HCT116 (cell line): ENCODE data around the gene WRAP53. TPM values are rescaled to one million over a fixed set of nuclear protein-coding genes. Genes with fewer than 3 reads are reported as not detected.

Experiments used
- ATAC-seq: fragments of 200-7000 bp; cut with Tn5 transposase; 2 replicates; pipeline ENCODE4 v1.9.1; 2020; ENCODE audit warnings: mild to moderate bottlenecking, moderate library complexity
- BruUV-seq: library from RNA; stranded (reverse); fragments of 400-500 nt; replicated peaks from 2 replicates; lab custom pipeline; 2021; lab: Mats Ljungman, UMichigan
- CTCF ChIA-PET: fragments of 300-600 bp; sonication (Branson Sonifier 250); formaldehyde crosslinking; loops from one replicate; lab custom pipeline; 2021; ENCODE audit warnings: antibody characterized with exemption; lab: Charles Lee
- POLR2A ChIA-PET: fragments of 300-600, 350-600 bp; sonication (Branson Sonifier 250); formaldehyde crosslinking; loops from one replicate; lab custom pipeline; 2021; ENCODE audit warnings: antibody characterized with exemption; lab: Charles Lee
- RAD21 ChIA-PET, 2 experiments: fragments of 300-600 bp; sonication (Branson Sonifier 250); formaldehyde crosslinking; loops; one replicate each; lab custom pipeline; 2023; ENCODE audit warnings: low total read pairs in 2 of 2; ENCODE audit not compliant: uncharacterized antibody in 2 of 2, unreplicated experiment in 2 of 2, low non-redundant PET in 1 of 2; lab: Charles Lee
- DNase-seq: peaks from one replicate; pipeline ENCODE4 v3.0.0-alpha.2; 2010; ENCODE audit warnings: low read depth, low spot score
- H2AFZ ChIP-seq: fragments of 200-600 bp; shearing (Covaris generic), sonication (generic); 2 replicates; pipeline ENCODE4 v1.6.1; 2017; ENCODE audit warnings: low read depth, mixed run types, mixed read lengths, antibody characterized with exemption, low read length; ENCODE audit not compliant: poor library complexity, severe bottlenecking
- H3K27ac ChIP-seq: 2 replicates; pipeline ENCODE4 v1.5.1; 2012; ENCODE audit warnings: low read depth, low read length
- H3K27me3 ChIP-seq: fragments of 200-600 bp; sonication (generic); 2 replicates; pipeline ENCODE4 v1.6.1; 2016; ENCODE audit warnings: mixed run types, low read length, mixed read lengths; ENCODE audit not compliant: insufficient read depth
- H3K36me3 ChIP-seq, 2 experiments: fragments of 200-500 bp in 1 of 2; fragments of 200-600 bp in 1 of 2; sonication (Bioruptor generic) in 1 of 2; sonication (generic) in 1 of 2; 2 replicates each; pipeline versions ENCODE4 v1.5.1 to v1.6.1; 2014 to 2016; ENCODE audit warnings: low read length in 2 of 2, inconsistent platforms in 1 of 2, mixed read lengths in 1 of 2, mixed run types in 1 of 2; ENCODE audit not compliant: insufficient read depth in 2 of 2, control insufficient read depth in 1 of 2
- H3K4me1 ChIP-seq, 2 experiments: fragments of 200-600 bp in 1 of 2; sonication (generic) in 1 of 2; 2 replicates each; pipeline versions ENCODE4 v1.5.1 to v1.6.1; 2012 to 2017; ENCODE audit warnings: low read length in 2 of 2, inconsistent platforms in 1 of 2, mild to moderate bottlenecking in 1 of 2, mixed read lengths in 1 of 2, mixed run types in 1 of 2, moderate library complexity in 1 of 2; ENCODE audit not compliant: insufficient read depth in 2 of 2, control insufficient read depth in 1 of 2
- H3K4me2 ChIP-seq: fragments of 200-600 bp; sonication (generic); 2 replicates; pipeline ENCODE4 v1.6.1; 2017; ENCODE audit warnings: mixed run types, low read length, mixed read lengths
- H3K4me3 ChIP-seq, 2 experiments: fragments of 200-600 bp in 1 of 2; sonication (generic) in 1 of 2; replicated peaks in 1 of 2; 2 replicates each; pipeline ENCODE4 v1.5.1; 2011 to 2016; ENCODE audit warnings: low read length in 2 of 2, control low read depth in 1 of 2, low read depth in 1 of 2, mild to moderate bottlenecking in 1 of 2, mixed read lengths in 1 of 2, mixed run types in 1 of 2
- H3K79me2 ChIP-seq: fragments of 200-600 bp; sonication (generic); 2 replicates; pipeline ENCODE4 v1.6.1; 2017; ENCODE audit warnings: mild to moderate bottlenecking, mixed run types, low read length, moderate library complexity, mixed read lengths; ENCODE audit not compliant: insufficient read depth
- H3K9ac ChIP-seq: fragments of 200-600 bp; sonication (generic); 2 replicates; pipeline ENCODE4 v1.6.1; 2016; ENCODE audit warnings: low read length, mixed read lengths
- H3K9me2 ChIP-seq: fragments of 200-600 bp; sonication (generic), shearing (Covaris generic); 2 replicates; pipeline ENCODE4 v1.6.1; 2017; ENCODE audit warnings: mixed run types, mild to moderate bottlenecking, moderate library complexity; ENCODE audit not compliant: insufficient read depth
- H3K9me3 ChIP-seq, 2 experiments: fragments of 200-500 bp in 1 of 2; fragments of 200-600 bp in 1 of 2; sonication (Bioruptor generic) in 1 of 2; sonication (generic) in 1 of 2; 2 replicates each; pipeline ENCODE4 v1.6.1; 2014 to 2017; ENCODE audit warnings: low read length in 2 of 2, mixed read lengths in 2 of 2, inconsistent platforms in 1 of 2, low read depth in 1 of 2, mild to moderate bottlenecking in 1 of 2, mixed run types in 1 of 2, moderate library complexity in 1 of 2; ENCODE audit not compliant: control insufficient read depth in 1 of 2, insufficient read depth in 1 of 2
- H4K20me1 ChIP-seq: fragments of 200-600 bp; sonication (generic), shearing (Covaris generic); 2 replicates; pipeline ENCODE4 v1.6.1; 2017; ENCODE audit warnings: mixed run types, mild to moderate bottlenecking, moderate library complexity; ENCODE audit not compliant: insufficient read depth
- ATF3 ChIP-seq: IDR thresholded peaks from 2 replicates; pipeline ENCODE4 v1.6.1; 2012
- MAX ChIP-seq: IDR thresholded peaks from 2 replicates; pipeline ENCODE4 v1.6.1; 2012
- RAD21 ChIP-seq: IDR thresholded peaks from 2 replicates; pipeline ENCODE4 v1.6.1; 2012; ENCODE audit warnings: low read depth, mild to moderate bottlenecking
- REST ChIP-seq: IDR thresholded peaks from 2 replicates; pipeline ENCODE4 v1.6.1; 2012; ENCODE audit warnings: low read depth
- SIN3A ChIP-seq: IDR thresholded peaks from 2 replicates; pipeline ENCODE4 v1.6.1; 2012; ENCODE audit warnings: low read depth
- SRF ChIP-seq: IDR thresholded peaks from 2 replicates; pipeline ENCODE4 v1.6.1; 2012; ENCODE audit warnings: low read depth
- TCF7L2 ChIP-seq: IDR thresholded peaks from 2 replicates; pipeline ENCODE4 v1.7.0; 2011; ENCODE audit warnings: borderline replicate concordance, inconsistent platforms; ENCODE audit not compliant: insufficient read depth, insufficient read length; ENCODE audit errors: extremely low read depth
- intact Hi-C: fragments of 100-400 bp; cut with micrococcal nuclease; formaldehyde crosslinking; loops from 2 replicates; pipeline ENCODE4 v1.10.0; 2022
- total RNA-seq: library from RNA; stranded (reverse); gene quantifications from one replicate; pipeline ENCODE4 v1.2.1, GENCODE V29; 2021; ENCODE audit not compliant: unreplicated experiment

WRAP53 gene
- total RNA-seq, 1 experiment from 2014 or later: 28.8 TPM

GRCh38 chr17:7695586-7695985, 7.3 kb downstream of the WRAP53 start:
- ATAC-seq (no peak), DNase-seq (no peak)
- peaks cover 7 to 8% of the 10 kb centered on the region in 2 experiments for H3K36me3 ChIP-seq
- H2AFZ ChIP-seq: no peak overlapping the region
- no peak overlapping the region for H3K4me2 ChIP-seq
- H3K9me2 ChIP-seq: no peaks in the 10 kb centered on the region
- no TSS peak for BruUV-seq
- no peak overlapping the region for H3K4me3 ChIP-seq
- ChIA-PET RAD21 (no interaction called here), CTCF (no interaction called here), POLR2A (interaction anchor here (0.9 kb wide), 1 partner anchor 8 kb away, joined by 4 read pairs; the partner anchor contains the start of gene TP53)
- no peaks in the 10 kb centered on the region for H3K27me3 ChIP-seq
- H3K4me1 ChIP-seq: peaks cover 0 to under 1% of the 10 kb centered on the region in 2 experiments; a peak in 2 of 4 replicates
- no peaks in the 10 kb centered on the region for H4K20me1 ChIP-seq
- no peak overlapping the region for H3K9ac ChIP-seq
- no peaks in the 10 kb centered on the region for H3K79me2 ChIP-seq
- intact Hi-C loops: no loop called here
- TF ChIP-seq REST: no peak
- TF ChIP-seq RAD21: no peak
- TF ChIP-seq SRF: no peak
- no peak for TF ChIP-seq SIN3A
- TF ChIP-seq MAX: no peak
- TF ChIP-seq ATF3: no peak
- no peak for TF ChIP-seq TCF7L2
- no peaks in the 10 kb centered on the region for H3K9me3 ChIP-seq
- no peak overlapping the region for H3K27ac ChIP-seq
